GM20000 (cell line): Measurements from ENCODE around the gene SUPT20H.

Experiments
- DNase-seq: peaks from one replicate; pipeline ENCODE4 v3.0.0; 2012; ENCODE audit warnings: low spot score
- TF ChIP-seq, protein P1 (sequence below): IDR thresholded peaks from 2 replicates; pipeline ENCODE4 v1.5.1; 2012; ENCODE audit warnings: mild to moderate bottlenecking, control low read depth; ENCODE audit errors: extremely low read depth, missing control alignments

The SUPT20H gene

DNA sequence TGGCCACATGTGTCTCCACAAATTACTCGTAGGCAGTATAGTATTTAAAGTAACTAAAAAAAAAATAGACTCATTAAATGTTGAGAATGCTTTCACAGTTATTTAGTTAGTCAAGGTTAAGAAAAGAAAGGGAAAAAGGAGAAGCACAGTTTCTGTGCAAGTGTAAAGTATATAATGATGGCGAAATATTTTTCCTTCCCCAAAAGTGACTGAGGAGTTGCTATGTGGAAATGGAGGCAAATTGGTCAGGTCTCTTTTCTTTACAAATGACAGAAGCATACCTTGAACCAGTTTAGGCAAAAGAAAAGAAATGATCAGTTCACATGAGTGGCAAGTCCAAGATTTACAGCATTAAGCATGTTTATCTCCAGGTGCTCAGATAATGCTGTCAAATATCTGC lies 28.0 kb upstream of the SUPT20H start:
- no peak for DNase-seq
- TF ChIP-seq, protein P1, sequence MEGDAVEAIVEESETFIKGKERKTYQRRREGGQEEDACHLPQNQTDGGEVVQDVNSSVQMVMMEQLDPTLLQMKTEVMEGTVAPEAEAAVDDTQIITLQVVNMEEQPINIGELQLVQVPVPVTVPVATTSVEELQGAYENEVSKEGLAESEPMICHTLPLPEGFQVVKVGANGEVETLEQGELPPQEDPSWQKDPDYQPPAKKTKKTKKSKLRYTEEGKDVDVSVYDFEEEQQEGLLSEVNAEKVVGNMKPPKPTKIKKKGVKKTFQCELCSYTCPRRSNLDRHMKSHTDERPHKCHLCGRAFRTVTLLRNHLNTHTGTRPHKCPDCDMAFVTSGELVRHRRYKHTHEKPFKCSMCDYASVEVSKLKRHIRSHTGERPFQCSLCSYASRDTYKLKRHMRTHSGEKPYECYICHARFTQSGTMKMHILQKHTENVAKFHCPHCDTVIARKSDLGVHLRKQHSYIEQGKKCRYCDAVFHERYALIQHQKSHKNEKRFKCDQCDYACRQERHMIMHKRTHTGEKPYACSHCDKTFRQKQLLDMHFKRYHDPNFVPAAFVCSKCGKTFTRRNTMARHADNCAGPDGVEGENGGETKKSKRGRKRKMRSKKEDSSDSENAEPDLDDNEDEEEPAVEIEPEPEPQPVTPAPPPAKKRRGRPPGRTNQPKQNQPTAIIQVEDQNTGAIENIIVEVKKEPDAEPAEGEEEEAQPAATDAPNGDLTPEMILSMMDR = no peak

DNA sequence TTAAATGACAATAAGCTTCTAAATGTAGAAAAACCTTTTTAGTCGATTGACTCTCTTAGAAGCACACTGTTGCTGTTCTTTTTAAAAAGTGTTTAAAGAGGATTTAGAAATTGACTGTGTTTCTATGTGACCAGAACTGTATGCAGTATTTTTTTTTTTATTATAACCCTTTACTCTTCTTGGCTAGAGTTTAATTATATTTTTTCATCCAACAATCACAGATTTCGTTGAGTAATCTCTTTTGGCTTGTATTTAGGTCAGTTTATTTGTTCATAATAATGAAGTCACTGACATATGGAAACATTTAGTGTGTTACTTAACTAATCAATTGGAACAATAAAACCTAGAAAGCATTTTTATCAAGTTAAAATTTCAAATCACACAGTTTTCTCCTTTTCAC lies 26.1 kb upstream of the SUPT20H start:
- TF ChIP-seq, protein P1 = no peak
- DNase-seq = no peak

DNA sequence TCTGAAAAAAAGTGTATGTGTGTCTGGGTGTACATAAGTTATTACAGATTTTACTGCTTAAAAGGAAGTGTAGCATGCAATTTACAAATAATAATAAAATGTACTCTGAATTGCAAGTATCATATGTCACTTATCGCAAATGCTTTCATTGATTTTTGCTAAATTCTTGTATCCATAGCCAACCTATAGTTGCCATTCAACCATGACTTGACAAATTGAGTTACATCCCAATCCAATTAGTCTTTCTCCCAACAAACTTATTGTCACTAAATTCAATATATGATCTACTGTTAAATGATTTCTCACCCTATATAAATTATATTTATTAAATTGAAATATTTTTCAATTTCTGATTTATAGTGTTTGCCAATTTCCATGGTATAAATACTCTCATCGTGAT lies 17.3 kb upstream of the SUPT20H start:
- TF ChIP-seq, protein P1 = no peak
- no peak for DNase-seq

DNA sequence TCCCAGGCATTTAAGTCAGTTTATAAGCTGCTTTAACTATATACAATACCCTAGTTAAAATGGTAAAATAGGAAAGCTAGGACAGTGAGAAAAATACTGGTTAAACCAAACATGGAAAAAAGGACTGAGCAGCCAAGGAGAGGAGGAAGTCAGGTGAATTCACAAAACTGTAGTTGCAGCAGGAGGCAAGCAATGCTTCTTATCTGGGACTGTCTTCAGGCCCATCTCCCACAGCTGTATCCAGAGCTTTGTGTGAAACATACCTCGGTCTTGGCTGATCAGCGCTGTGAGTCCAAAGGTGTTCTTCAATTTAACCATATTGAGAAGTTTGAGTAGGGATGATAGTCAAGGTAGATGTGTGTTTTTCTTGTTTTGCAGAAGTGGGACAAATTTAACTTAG lies 15.7 kb upstream of the SUPT20H start:
- DNase-seq = no peak
- TF ChIP-seq, protein P1 = no peak

DNA sequence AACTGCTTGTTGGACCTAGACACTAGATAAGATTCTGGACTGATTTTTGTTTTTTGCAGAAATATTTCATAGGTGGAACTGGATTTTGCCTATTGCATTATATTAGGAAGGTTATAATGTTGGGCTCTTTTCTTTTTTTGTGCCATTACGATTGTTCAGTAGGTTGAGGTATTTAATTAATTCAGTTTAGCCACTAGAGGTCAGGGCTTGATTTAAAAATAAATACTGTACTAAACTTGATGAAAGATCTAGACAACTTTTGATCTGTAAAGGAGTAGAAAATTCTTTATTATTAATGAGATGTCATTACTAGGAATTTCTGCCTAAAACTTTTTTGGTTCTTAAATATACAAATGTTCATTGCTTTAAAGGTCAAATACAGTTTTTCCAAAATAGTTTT lies 15.2 kb upstream of the SUPT20H start:
- TF ChIP-seq, protein P1 = no peak
- DNase-seq = no peak

DNA sequence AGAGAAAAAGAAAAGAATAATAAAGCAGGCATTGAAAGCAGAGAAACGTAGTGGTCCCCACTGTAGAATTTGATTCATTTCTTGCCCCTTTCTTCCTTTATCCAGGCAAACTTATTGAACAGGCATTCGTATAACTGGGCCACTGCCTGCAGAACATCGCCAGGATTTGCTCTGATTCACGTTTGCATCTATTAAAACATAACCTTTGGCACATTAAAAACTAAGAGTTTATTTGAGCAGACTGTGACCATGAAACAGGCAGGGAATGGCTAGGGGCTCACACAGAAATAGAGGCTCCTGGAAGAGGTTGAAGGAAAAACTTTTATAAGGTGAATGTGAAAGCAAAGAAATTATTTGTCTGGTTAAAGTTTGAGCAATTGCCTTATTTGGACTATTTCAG lies 12.5 kb upstream of the SUPT20H start:
- DNase-seq = no peak
- TF ChIP-seq, protein P1 = no peak

DNA sequence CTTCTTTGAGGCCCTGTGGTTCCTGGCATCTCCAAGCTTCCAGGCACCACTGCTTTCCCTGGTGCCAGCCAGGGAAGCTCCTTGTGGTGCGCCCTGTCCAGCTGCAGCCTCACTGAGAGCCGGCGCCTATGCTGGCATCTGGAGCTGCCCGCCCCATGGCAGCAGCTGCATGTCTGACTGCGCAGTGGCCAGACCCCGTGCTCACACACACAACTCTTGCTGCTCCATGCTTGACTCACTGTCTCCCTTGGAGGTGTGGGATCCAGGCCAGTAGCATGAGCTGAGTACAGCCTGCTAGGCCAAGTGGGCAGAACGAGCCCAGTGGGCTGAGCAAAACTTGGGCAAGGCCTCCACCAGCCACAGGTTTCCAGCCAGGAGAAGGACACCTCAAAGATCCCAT lies 11.5 kb upstream of the SUPT20H start:
- TF ChIP-seq, protein P1 = no peak
- no peak for DNase-seq
